Psoas muscle (tissue), 8 donors: ENCODE measurements around the gene MCCC2. TPM values are rescaled to one million over a fixed set of nuclear protein-coding genes. Genes with fewer than 3 reads are reported as not detected.
"Not testable (repeated sequence)": the region's sequence is repeated elsewhere in the genome, so short reads cannot be mapped to it uniquely, and the experiment has no call there.

Experiments used
- ATAC-seq, 4 donors: fragments of 200-7000 bp; cut with Tn5 transposase; one replicate each; pipeline ENCODE4 v1.9.1; 2020; ENCODE audit warnings: moderate library complexity in 3 of 4, mild to moderate bottlenecking in 2 of 4
- DNase-seq, 2 donors: peaks; one replicate each; pipeline ENCODE4 v3.0.0-alpha.2; 2020
- H3K27ac ChIP-seq: fragments of 200-600 bp; one replicate; pipeline ENCODE4 v1.8.0; 2022
- H3K27me3 ChIP-seq, 3 donors: fragments of 200-600 bp in 1 of 3; one replicate each; pipeline versions ENCODE4 v1.6.1 to v1.8.0; 2013 to 2022; ENCODE audit warnings: low read length in 2 of 3, mild to moderate bottlenecking in 2 of 3, moderate library complexity in 1 of 3; ENCODE audit not compliant: insufficient read depth in 3 of 3
- H3K36me3 ChIP-seq, 2 donors: fragments of 200-600 bp in 1 of 2; one replicate each; pipeline versions ENCODE4 v1.6.1 to v1.8.0; 2013 to 2022; ENCODE audit warnings: low read depth in 1 of 2, mild to moderate bottlenecking in 1 of 2, moderate library complexity in 1 of 2; ENCODE audit not compliant: insufficient read depth in 1 of 2
- H3K4me1 ChIP-seq: fragments of 200-600 bp; one replicate; pipeline ENCODE4 v1.8.0; 2022
- H3K4me3 ChIP-seq: fragments of 200-600 bp; one replicate; pipeline ENCODE4 v1.8.0; 2022; ENCODE audit warnings: mild to moderate bottlenecking
- H3K9me3 ChIP-seq: fragments of 200-600 bp; one replicate; pipeline ENCODE4 v1.8.0; 2022
- WGBS, 3 donors: extraction: QIAGEN DNeasy Blood & Tissue Kit; methylation state at CpG; one replicate each; pipeline versions ENCODE4 v1.1.6 to v1.1.7; 2013; 5-methylcytosine and 5-hydroxymethylcytosine counted together
- intact Hi-C, 2 donors: fragments of 100-400 bp; cut with DNase I; formaldehyde crosslinking; loops; one replicate each; pipeline versions ENCODE4 v1.11.0 to v1.14.2; 2022
- polyA plus RNA-seq, 3 donors: library from polyadenylated mRNA; stranded (reverse); fragments of 200-250 nt; gene quantifications; one replicate each; pipeline ENCODE4 v1.2.3, GENCODE V29; 2013
- total RNA-seq, 4 donors: library from RNA; stranded (reverse); fragmentation: NEBNext Ultra II Directional in 2 of 4; extraction: Animal tissue kit (Norgen Biotek cat#: 25700) in 2 of 4; gene quantifications; one replicate each; pipeline versions ENCODE4 v1.2.1 to v1.2.4, GENCODE V29; 2021 to 2023
- TF ChIP-seq, protein P1 (sequence below): fragments of 200-600 bp; IDR thresholded peaks from one replicate; pipeline ENCODE4 v1.8.0; 2022; ENCODE audit warnings: antibody characterized with exemption
- donor health status: healthy with polysubstance abuse.
- donor health status: DM: no; HTN: no; CAD: no; lungs with moderate emphysema.
- donor health status: Bipolar disorder and iron deficiency.
- donor health status: healthy.
- donor health status: DM: yes; HTN: yes; CAD: no.
- donor health status: DM: no; HTN: no; CAD: no.
- donor health status: DM: no; HTN: no; CAD: no.
- donor health status: DM: yes; HTN: yes; CAD: no.

Gene MCCC2
- total and polyA plus RNA-seq, 7 donors: 24.8 to 44.0 (median 39.0) TPM

GRCh38 chr5:71633255-71634155, 46.4 kb downstream of the MCCC2 start:
- Histone ChIP-seq H3K4me1 (no peaks in the 10 kb centered on the region), H3K27ac (no peak overlapping the region), H3K36me3 (peaks cover 0 to 62% of the 10 kb centered on the region in 2 donors), H3K4me3 (no peak overlapping the region), H3K27me3 (no peaks in the 10 kb centered on the region), H3K9me3 (no peaks in the 10 kb centered on the region)
- ATAC-seq (no peak), DNase-seq (no peak)
- intact Hi-C loops: no loop called here
- TF ChIP-seq, protein P1, sequence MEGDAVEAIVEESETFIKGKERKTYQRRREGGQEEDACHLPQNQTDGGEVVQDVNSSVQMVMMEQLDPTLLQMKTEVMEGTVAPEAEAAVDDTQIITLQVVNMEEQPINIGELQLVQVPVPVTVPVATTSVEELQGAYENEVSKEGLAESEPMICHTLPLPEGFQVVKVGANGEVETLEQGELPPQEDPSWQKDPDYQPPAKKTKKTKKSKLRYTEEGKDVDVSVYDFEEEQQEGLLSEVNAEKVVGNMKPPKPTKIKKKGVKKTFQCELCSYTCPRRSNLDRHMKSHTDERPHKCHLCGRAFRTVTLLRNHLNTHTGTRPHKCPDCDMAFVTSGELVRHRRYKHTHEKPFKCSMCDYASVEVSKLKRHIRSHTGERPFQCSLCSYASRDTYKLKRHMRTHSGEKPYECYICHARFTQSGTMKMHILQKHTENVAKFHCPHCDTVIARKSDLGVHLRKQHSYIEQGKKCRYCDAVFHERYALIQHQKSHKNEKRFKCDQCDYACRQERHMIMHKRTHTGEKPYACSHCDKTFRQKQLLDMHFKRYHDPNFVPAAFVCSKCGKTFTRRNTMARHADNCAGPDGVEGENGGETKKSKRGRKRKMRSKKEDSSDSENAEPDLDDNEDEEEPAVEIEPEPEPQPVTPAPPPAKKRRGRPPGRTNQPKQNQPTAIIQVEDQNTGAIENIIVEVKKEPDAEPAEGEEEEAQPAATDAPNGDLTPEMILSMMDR: no peak
- WGBS, 3 donors: 73 to 81% (median 75%) methylated on average over 2 of the region's 2 CpGs

- ATAC-seq: no peak
- TF ChIP-seq, protein P1: no peak
- H3K4me3 ChIP-seq: no peak overlapping the region
- H3K9me3 ChIP-seq: no peaks in the 10 kb centered on the region
- no peaks in the 10 kb centered on the region for H3K27me3 ChIP-seq
- no peak for DNase-seq
- H3K4me1 ChIP-seq: no peaks in the 10 kb centered on the region
- peaks cover 4 to 94% of the 10 kb centered on the region in 2 donors for H3K36me3 ChIP-seq
- H3K27ac ChIP-seq: no peak overlapping the region
- intact Hi-C loops: no loop called here
Measured at GRCh38 chr5:71637133-71637532, 50.0 kb downstream of the MCCC2 start.

GRCh38 chr5:71640408-71640807, 53.3 kb downstream of the MCCC2 start:
- Histone ChIP-seq H3K27me3 (no peaks in the 10 kb centered on the region), H3K27ac (no peak overlapping the region), H3K36me3 (peaks cover 4 to 79% of the 10 kb centered on the region in 2 donors), H3K4me1 (no peaks in the 10 kb centered on the region), H3K4me3 (no peak overlapping the region), H3K9me3 (no peaks in the 10 kb centered on the region)
- intact Hi-C loops: no loop called here
- no peak for DNase-seq
- ATAC-seq: no peak
- WGBS, 3 donors: 86 to 93% (median 91%) methylated on average over 3 of the region's 3 CpGs
- TF ChIP-seq, protein P1: no peak

DNA sequence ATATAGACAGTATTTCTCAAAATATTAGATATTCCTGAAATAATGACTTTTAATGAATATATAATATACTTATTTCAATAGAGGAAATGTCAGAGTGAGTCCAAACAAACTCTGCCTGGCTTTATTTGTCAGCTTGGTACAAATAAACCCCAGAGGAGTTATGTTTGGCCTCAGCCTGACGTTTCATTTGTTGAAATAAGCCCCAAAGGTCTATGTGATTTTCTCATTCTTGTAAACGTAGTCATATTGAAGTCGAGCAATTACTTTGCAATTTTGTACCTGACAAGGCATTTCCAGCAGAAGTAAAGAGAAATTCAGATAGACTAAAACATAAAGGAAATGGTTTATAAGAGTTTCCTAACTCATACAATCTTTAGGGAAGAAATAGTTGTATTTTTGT, 57.9 kb downstream of the MCCC2 start:
- Histone ChIP-seq H3K4me3 (no peak overlapping the region), H3K36me3 (peaks cover 0 to 79% of the 10 kb centered on the region in 2 donors), H3K27ac (no peak overlapping the region), H3K9me3 (no peaks in the 10 kb centered on the region), H3K4me1 (no peaks in the 10 kb centered on the region), H3K27me3 (no peaks in the 10 kb centered on the region)
- intact Hi-C loops: no loop called here
- TF ChIP-seq, protein P1: no peak
- 75% methylated on average over 3 of the region's 3 CpGs for WGBS, 3 donors
- no peak for DNase-seq
- ATAC-seq: no peak

DNA sequence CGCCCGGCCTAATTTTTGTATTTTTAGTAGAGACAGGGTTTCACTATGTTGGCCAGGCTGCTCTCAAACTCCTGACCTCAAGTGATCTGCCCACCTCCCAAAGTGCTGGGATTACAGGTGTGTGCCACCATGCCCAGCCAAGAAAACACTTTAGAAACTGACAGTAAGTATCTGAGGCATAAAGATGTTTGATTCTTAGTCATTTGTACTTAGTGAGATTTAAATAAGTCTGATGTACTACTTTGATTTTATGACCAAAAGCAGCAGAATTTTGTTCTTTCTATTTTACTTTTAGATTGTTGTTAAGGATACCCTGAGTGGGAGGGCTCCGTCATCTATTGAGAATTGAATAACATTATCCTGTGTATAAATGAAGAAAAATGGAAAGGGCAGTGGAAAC, 63.8 kb downstream of the MCCC2 start:
- H3K4me1 ChIP-seq, H3K27me3 ChIP-seq, ATAC-seq, H3K27ac ChIP-seq, intact Hi-C loops, H3K9me3 ChIP-seq, H3K4me3 ChIP-seq, DNase-seq: not testable (repeated sequence)
- WGBS, 3 donors: 96 to 98% (median 97%) methylated on average over 3 of the region's 3 CpGs
- H3K36me3 ChIP-seq: peaks cover 3 to 91% of the 10 kb centered on the region in 2 donors
